GM12878 (cell line): ENCODE measurements around the gene RAET1G.

ENCODE experiments used
- ATF3 ChIP-seq: IDR thresholded peaks from 2 replicates; pipeline ENCODE4 v1.6.1; 2011; ENCODE audit warnings: low read depth, mild to moderate bottlenecking, low read length, moderate library complexity, borderline replicate concordance; ENCODE audit errors: extremely low read depth
- CHD2 ChIP-seq: IDR thresholded peaks from 2 replicates; pipeline ENCODE4 v1.6.1; 2011; ENCODE audit warnings: low read depth, low read length, improper control_type of control experiment, borderline replicate concordance
- CTCF ChIP-seq, 3 experiments: IDR thresholded peaks in 2 of 3; conservative IDR thresholded peaks in 1 of 3; 2 replicates each; pipeline ENCODE4 v1.5.1; 2011; ENCODE audit warnings: low read depth in 3 of 3, low read length in 3 of 3, mild to moderate bottlenecking in 3 of 3, control low read depth in 2 of 3, moderate library complexity in 2 of 3, inconsistent platforms in 1 of 3, mixed read lengths in 1 of 3; ENCODE audit not compliant: control insufficient read depth in 2 of 3, insufficient read depth in 1 of 3; ENCODE audit errors: extremely low read depth in 1 of 3
- ELK1 ChIP-seq: IDR thresholded peaks from 2 replicates; pipeline ENCODE4 v1.6.1; 2012; ENCODE audit warnings: low read depth, low read length, improper control_type of control experiment
- EZH2 ChIP-seq: IDR thresholded peaks from 2 replicates; pipeline ENCODE4 v1.6.1; 2012; ENCODE audit warnings: low read depth, mild to moderate bottlenecking, control low read depth, inconsistent platforms, low read length, borderline replicate concordance; ENCODE audit not compliant: control insufficient read depth
- MEF2A ChIP-seq: IDR thresholded peaks from 2 replicates; pipeline ENCODE4 v1.6.1; 2011; ENCODE audit warnings: low read depth, mild to moderate bottlenecking, low read length, moderate library complexity; ENCODE audit not compliant: insufficient read depth
- SMAD1 ChIP-seq: fragments of 450-650 bp; IDR thresholded peaks from 2 replicates; pipeline ENCODE4 v1.6.1; 2018; ENCODE audit warnings: mild to moderate bottlenecking, low read depth; ENCODE audit not compliant: partially characterized antibody
- SREBF2 ChIP-seq: IDR thresholded peaks from 2 replicates; pipeline ENCODE4 v1.6.1; 2012; ENCODE audit warnings: mild to moderate bottlenecking, low read length
- SUZ12 ChIP-seq: fragments of 200-600 bp; sonication (generic); IDR thresholded peaks from one replicate; pipeline ENCODE4 v1.6.1; 2018; ENCODE audit warnings: antibody characterized with exemption, mild to moderate bottlenecking; ENCODE audit not compliant: unreplicated experiment
- USF2 ChIP-seq: IDR thresholded peaks from 2 replicates; pipeline ENCODE4 v1.6.1; 2011; ENCODE audit warnings: low read depth, low read length, improper control_type of control experiment, borderline replicate concordance
- YBX1 ChIP-seq: fragments of 450-650 bp; IDR thresholded peaks from 2 replicates; pipeline ENCODE4 v1.6.1; 2016; ENCODE audit warnings: antibody characterized with exemption
- ZBTB11 ChIP-seq: fragments of 450-650 bp; formaldehyde crosslinking; IDR thresholded peaks from 2 replicates; pipeline ENCODE4 v1.5.0; 2022; ENCODE audit warnings: mild to moderate bottlenecking, missing genetic modification characterization
- ZBTB4 ChIP-seq: fragments of 450-650 bp; formaldehyde crosslinking; IDR thresholded peaks from 2 replicates; pipeline ENCODE4 v1.4.0; 2022; ENCODE audit warnings: mild to moderate bottlenecking, moderate library complexity

GRCh38 chr6:149921361-149921760, 1.6 kb downstream of the RAET1G start:
- TF ChIP-seq EZH2 (no peak), ZBTB11 (no peak), ZBTB4 (CRISPR knock-in tag) (no peak), ATF3 (no peak), CTCF (IDR thresholded peaks at IDR 0.05 in 2 of 3, conservative IDR thresholded peaks at IDR 0.05 in 1 of 3; ENCODE audit: control insufficient read depth in 2 of 3, extremely low read depth in 1 of 3, insufficient read depth in 1 of 3, low read depth in 3 of 3, low read length in 3 of 3) (no peak), ELK1 (no peak), CHD2 (no peak), SREBF2 (no peak), MEF2A (no peak), YBX1 (no peak), USF2 (no peak), SMAD1 (no peak), SUZ12 (no peak)
